GM19324 (cell line): ENCODE results near the gene BORCS8.
"Not testable (repeated sequence)": the region's sequence is repeated elsewhere in the genome, so short reads cannot be mapped to it uniquely, and the experiment has no call there.

Experiments
- ATAC-seq: cut with Tn5 transposase; IDR thresholded peaks from one replicate; pipeline ENCODE4 v1.9.1; 2021; ENCODE audit warnings: mild to moderate bottlenecking, moderate library complexity; ENCODE audit not compliant: unreplicated experiment, low FRiP score

BORCS8 gene

GRCh38 chr19:19154768-19155494 is 37.0 kb downstream of the BORCS8 start:
- ATAC-seq, result no peak

GRCh38 chr19:19152668-19153384 is 39.1 kb downstream of the BORCS8 start:
- ATAC-seq, result no peak

DNA sequence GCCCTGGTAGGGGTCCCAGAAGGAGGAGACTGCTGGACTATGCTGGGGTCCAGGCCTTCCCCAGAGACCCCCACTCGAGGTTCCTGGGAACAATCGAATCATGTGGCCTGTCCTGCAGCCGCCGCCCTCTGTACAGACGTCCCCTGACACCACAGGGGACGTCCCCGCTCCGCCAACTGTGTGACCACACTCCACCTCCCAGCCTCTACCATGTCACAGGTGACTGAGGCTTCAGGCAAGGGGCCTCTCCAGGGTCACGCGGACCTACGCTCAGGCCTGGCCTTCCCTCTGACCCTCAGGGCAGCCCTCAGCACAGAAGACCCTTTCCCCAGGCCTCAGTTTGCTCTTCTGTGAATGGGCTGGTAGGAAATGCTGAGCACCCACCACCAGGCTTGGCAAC is 40.5 kb downstream of the BORCS8 start:
- no peak for ATAC-seq

- no peak for ATAC-seq
These were observed 42.5 kb downstream of the BORCS8 start for GRCh38 chr19:19149435-19149834.

GRCh38 chr19:19148504-19148903 is 43.4 kb downstream of the BORCS8 start:
- ATAC-seq, result not testable (repeated sequence)

GRCh38 chr19:19147344-19147743 is 44.6 kb downstream of the BORCS8 start:
- no peak for ATAC-seq

DNA sequence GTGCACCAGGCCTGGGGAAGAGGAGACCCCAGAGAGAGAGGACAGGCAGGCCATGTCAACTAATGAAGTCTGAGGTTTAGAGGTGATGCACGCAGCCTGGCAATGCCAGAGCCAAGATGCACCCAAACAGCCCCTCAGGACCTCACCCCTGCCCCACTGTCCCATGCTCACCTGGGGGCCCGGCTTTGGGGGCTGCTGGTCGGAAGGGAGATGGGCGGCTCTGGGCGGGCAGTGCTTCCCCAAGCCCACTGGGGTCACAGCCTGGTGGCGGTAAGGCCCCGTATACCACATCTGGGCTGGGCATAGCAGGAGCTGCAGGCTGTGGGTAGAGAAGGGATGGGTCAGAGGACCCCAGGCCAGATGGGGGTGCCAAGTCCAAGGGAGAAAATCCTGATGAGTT is 45.1 kb downstream of the BORCS8 start:
- no peak for ATAC-seq

DNA sequence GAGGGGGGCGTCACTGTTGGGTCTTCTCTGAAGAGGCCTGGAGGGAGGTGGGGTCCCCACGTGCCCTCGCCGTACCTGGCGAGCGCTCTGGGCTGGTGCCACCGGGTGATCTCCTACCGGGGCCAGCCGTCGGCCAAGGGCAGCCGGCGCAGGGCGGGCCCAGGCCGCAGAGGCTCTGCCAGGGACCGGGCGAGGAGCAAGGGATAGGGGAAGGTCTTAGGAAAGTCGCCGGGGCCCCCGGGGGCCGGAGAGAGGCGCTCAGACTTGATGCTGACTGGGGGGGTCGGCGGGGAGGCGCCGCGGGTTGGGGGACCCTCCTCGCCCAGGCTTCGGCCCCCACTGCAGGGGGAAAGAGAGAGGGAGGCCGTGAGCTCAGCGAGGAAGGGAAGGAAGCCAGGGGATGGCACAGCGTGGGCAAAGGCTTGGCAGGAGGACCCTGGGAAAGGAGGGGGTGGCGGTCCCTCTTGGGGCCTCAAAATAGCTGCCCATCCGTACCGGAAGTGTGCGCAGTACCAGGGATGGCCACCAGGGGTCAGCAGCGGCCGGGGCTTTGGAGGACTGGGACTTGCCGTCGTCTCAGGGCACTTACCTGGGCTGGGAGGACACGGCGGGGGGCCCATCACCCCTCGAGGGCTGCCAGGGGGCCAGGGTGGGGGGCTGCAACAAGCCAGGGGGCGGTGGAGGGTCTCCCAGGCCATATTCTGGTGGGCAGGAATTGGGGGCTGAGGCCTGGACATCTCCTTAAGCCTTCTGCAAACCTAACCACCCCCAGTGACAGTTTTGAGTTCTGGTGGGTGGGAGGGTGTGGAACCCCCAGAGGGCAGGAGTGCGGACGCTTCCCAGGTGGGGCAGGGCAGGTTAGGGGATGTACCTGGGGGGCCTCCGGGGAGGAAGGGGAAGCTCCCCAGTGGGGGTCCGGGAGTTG is 46.0 kb downstream of the BORCS8 start:
- ATAC-seq, result no peak

DNA sequence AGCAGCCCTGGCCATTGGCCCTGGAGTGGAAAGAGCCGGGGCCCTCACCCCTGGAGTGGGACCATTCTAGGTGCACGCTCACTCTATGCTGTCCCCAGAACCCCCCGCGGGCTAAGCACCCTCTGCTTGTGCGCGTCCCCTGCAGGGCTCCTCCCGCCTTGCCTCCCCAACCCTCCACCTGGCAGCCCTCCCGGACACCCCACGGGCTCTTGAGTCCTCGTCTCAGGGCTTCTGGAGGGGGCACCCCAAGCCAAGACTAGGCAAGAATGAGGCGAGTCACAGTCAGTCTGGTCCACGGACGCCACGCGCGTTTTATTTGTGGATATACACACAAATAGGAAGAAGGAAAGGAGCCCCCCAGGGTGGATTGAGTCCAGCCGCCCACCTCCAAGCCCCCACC is 46.7 kb downstream of the BORCS8 start:
- ATAC-seq, result no peak

DNA sequence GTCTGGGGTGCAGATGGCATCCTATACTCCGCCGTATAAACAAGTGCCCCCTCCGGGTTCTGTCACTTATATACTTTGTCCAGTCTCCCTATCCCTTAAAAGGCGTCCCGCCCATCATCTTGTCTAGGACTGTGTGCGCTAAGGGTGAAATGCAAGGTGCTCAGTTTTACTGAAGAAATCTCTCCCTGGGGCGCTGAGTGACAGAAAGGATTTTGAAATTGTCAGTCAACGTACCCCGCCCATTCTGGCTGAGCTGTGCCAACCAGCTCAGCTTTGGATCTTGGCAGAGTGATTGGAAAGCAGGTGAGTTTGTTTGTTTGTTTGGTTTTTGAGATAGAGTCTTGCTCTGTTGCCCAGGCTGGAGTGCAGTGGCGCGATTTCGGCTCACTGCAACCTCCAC is 49.6 kb downstream of the BORCS8 start:
- ATAC-seq, result no peak

DNA sequence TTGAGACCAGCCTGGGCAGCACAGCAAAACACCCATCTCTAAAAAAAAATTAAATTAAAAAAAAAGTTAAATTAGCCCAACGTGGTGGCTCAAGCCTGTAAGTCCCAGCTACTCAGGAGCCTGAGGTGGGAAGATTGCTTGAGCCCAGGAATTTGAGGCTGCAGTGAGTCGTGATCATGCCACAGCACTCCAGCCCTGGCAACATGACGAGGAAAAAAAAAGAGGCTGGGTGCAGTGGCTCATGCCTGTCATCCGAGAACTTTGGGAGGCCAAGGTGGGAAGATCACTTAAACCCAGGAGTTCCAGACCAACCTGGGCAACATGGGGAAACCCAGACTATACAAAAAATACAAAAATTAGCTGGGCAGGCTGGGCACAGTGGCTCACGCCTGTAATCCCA is 51.5 kb downstream of the BORCS8 start:
- ATAC-seq, result no peak

- no peak for ATAC-seq
These were observed 52.1 kb downstream of the BORCS8 start for GRCh38 chr19:19139876-19140229.

- peak; percentile 97 for ATAC-seq
These were observed 53.6 kb downstream of the BORCS8 start, which contains the start of gene TMEM161A for GRCh38 chr19:19138109-19138981. Gene TMEM161A (minus strand): TSS chr19:19138478. CDS start chr19:19138428, 50 bp downstream.

DNA sequence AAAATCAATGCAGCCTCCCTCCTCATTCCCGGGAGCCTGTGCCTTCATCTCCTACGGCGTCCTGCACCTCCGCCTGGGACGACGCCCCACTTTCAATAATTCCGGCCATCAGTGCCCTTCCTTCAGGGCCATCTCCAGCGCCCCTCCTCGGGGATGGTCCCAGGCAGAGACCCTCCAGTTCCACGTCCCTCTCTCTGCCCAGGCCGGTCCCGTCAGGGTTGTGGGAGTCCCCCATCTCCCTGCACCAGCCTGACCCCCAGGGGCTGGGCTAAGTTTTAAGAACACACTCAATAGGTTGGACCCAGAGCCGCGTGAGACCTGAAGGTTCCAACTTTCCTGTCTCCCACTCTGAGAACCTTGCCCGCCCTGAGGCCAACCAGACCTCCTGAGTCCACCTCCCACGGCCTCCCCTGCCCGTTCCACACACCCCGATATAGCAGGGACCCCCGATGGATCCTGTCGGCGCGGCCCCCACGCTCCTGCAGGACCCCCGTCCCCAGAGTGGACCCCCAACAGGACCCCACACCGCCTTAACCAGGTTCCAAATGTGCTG is 54.3 kb downstream of the BORCS8 start:
- ATAC-seq, result no peak

DNA sequence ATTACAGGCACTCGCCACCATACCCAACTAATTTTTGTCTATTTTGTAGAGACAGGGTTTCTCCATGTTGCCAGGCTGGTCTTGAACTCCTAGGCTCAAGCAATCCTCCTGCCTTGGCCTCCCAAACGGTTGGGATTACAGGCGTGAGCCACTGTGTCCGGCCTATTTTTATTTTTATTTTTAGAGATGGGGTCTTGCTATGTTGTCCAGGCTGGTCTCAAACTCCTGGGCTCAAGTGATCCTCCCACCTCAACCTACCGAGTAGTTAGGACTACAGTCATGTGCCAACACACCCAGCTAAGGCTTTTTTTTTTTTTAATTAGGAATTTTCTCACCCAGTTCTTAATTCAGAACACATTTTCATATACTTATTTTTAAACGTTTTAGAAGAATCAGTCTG is 56.2 kb downstream of the BORCS8 start:
- not testable (repeated sequence) for ATAC-seq

DNA sequence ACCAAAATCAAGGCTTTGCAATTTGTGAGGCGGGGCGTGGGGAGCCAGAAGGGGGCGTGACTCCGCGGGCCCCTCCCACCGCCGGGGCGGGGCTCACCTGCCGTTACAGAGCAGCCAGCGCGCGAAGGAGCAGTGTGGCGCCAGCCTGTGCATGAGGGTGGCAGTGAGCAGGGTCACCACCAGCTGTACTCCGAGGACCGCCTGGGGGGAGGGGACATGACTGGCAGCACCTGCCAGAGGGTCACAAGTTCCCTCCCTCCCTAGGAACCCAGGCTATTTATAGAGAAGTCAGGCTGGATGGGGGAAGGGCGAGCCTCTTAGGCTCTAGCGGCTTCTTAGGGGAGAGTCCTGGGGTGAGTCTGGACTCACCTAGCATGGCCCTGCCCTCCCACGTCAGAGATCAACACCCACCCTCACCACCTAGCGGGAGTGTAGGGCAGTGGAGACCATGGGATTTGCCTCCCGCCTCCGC is 57.2 kb downstream of the BORCS8 start:
- no peak for ATAC-seq

DNA sequence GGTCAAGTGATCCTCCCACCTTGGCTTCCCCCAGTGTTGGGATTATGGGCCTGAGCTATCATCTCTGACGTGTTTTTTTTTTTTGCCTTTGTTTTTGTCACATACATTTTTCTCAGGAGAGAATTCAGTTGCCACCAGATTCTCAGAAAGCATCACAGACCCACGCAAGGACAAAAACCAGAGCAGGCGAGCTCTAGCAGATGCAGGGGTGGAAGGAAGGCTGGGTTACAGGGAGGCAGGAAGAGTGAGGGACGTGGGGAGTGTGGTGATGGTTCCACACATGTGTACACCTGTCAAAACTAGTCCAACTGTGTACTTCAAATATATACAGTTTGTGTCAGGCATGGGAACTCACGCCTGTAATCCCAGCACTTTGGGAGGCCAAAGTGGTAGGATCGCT is 58.0 kb downstream of the BORCS8 start:
- ATAC-seq, result no peak

- no peak for ATAC-seq
These were observed 59.0 kb downstream of the BORCS8 start for GRCh38 chr19:19132912-19133311.

DNA sequence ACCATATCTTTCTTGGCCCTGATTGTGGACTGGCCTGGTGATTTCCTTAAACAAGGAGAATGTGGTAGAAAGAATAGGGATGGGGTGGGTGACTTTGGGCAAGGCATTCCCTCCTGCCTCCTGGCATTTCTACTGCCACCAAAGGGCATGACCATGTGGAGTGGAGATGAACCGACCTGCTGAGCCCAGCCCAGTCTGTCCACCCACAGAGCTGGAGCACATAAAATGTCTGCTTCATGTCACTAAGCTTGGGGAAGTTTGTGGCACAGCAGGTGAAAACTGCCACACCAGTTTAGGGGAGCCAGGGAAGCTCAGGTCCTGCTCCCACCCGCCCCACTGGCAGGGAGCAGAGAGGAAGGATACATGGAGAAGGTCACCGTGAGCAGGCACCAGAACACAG is 60.0 kb downstream of the BORCS8 start:
- ATAC-seq, result no peak
